ENCODE results near the gene PIK3C2B.
"Not testable (repeated sequence)": the region's sequence is repeated elsewhere in the genome, so short reads cannot be mapped to it uniquely, and the experiment has no call there.

Gene PIK3C2B

GRCh38 chr1:204506201-204506968 lies 11.8 kb upstream of the PIK3C2B start:
- DNase-seq: peak; percentile 96

- DNase-seq: no peak
Observed at GRCh38 chr1:204505674-204506200, 11.1 kb upstream of the PIK3C2B start.

GRCh38 chr1:204503913-204504519 lies 9.4 kb upstream of the PIK3C2B start:
- DNase-seq: no peak

DNA sequence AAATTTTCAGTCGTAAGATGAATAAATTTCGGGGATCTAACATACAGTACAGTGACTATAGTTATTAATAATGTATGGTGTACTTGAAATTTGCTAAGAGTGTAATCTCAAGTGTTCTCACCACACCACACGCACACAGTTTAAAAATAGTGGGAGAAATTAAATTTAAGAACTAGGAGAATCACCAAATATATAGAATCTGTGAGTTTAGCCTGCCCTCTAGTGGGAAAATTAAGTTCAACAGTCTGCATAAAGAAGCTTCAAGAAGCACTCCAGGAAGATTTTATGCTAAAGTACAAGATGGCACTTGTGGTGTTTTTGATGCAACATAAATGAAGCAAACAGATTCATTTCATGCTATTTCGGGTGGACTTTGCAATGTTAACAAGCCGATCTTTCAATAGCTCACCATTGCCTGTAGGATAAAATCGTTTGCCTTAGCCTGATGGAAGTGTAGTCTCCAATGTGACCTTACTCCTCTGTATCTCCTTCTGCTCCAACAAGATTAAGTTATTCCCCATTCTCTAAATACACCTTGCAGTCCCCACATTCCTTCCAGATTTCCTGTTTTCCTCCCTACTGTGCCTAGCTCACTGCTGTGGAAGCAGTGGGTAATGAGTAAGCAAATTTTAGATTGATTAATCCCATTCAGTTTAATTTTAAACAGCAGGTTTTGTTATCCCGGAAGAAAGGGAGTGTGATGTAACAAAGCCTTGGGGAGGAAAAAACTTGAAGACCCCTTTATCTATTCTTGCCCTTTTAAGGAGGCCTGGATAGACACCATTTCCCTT lies 8.7 kb upstream of the PIK3C2B start:
- DNase-seq: peak; percentile 62

GRCh38 chr1:204502241-204502640 lies 7.6 kb upstream of the PIK3C2B start:
- DNase-seq: no peak

DNA sequence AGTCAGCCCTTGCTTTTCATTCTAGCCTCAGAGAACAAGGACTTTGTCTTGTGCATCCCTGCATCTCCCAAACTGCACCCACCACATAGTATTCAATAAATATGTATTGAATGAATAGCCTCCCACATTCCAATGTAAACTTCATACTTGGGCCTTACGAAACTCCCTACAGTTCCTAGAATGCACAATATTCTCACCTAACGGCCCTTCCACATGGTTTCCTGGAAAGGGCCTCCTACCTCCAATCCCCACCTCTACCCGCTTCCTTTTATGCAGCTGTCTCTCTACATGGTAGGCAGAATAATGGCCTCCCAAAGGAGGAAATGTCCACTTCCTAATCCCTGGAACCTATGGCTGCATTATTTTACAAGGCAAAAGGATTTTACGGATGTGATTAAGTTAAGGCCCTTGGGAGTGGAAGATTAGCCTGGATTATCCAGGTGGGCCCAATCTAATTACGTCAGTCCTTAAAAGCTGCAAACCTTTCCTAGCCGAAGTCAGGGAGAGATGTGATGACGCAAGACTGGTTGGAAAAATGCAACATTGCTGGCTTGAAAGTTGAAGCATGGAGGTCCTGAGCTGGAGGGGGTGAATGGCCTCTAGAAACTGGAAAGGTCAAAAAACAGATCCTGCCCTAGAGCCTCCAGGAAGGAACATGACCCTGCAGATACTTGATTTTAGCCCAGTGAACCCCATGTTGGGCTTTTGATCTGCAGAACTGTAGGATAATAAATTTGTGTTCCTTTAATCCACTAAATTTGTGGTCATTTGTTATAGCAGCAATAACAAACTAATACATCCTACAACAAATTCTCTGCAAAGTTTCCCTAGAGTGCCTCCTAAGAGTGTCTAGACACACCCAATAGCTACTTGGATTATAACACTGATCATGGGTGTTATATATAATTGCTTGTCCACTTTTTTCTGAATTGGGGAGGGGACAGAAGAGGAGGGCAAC lies 5.2 kb upstream of the PIK3C2B start:
- DNase-seq: no peak

DNA sequence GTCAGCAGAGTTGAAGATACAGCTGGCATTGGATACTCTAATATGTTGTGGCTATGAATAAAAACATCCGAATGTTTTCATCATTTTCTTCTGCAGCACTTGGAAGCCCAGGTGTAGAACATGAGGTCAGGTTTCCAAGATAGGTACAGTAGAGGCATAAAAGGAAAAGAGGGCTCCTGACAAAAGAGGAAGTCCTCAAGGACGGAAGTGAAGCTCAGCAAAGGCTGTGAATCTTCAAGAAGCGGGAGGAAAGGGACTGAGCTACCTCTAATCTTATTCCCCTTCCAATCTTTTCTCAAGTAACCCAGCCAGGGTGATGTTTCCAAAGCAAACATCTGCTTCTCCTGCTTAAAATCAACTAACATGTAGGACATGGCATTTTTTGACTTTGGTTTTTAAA lies 4.4 kb upstream of the PIK3C2B start:
- no peak for DNase-seq

- DNase-seq: no peak
Observed at GRCh38 chr1:204495777-204496176, 1.2 kb upstream of the PIK3C2B start.

DNA sequence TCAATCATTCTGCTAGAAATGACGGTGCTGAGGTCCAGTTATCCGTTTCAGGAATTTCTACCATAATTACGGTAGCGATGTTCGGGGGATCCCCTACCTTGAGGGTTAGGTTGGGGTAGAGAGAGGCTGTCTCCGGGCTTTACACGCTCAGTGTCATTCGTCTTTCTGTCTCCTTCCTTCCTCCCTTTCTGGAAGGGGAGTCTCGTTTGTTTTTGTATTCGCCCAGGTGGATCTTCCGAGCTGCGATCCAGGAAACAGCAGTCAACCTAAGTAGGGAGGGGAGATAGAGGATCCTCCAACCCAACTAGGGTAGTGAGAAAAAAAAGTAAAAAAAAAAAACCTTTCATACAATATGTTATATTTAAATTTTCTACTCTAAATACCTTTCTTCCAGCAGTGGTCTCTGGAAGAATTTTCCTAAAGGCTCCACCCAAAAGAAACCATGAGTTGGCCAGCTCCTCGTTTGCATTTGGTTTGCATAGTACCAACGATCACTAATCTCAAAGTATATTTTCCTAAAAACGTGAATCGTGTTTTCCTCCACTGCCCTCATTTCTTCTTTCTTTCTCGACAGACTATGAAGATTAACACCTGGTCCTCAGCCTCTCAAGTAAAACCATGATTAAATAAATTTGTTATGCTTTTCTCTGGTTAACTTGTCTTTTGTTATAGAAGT lies 611 bp upstream of the PIK3C2B start:
- DNase-seq: no peak

DNA sequence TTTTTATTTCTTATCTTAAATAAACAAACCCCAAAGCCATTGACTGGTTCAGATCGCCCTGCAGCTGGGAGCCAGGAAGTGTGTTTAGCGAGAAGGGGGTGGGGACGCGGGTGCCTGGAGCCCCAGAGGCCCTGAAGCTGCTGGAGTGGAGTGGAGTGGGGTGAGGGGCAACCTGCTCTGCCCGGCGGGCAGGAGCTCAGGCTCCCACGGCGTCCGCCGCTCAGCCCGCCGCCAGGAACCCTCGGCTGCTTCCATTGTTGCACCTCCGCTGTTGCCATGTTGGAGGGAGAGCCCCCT lies 673 bp downstream of the PIK3C2B start:
- no peak for DNase-seq

- DNase-seq: no peak
Observed at GRCh38 chr1:204493145-204493983, 1.2 kb downstream of the PIK3C2B start.

DNA sequence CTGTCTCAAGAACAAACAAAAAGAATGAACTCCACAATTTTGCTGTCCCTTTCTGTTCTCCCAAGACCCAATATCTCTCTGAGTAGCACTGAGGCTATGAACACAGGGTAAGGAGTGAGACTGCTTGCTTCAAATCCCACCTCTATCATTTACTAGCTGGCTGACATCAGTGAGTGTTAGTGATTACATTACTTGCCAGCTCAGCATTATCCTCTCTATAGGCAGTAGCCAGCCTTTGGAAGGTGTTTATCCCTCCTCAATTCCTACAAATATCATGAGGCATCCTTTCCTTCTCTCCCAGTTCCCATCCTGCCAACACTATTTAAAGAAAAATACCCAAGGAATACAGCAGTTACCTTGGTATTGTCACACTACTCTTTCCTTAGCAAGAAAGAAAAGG lies 3.0 kb downstream of the PIK3C2B start:
- no peak for DNase-seq

- DNase-seq: no peak
Observed at GRCh38 chr1:204487256-204487615, 7.4 kb downstream of the PIK3C2B start.

DNA sequence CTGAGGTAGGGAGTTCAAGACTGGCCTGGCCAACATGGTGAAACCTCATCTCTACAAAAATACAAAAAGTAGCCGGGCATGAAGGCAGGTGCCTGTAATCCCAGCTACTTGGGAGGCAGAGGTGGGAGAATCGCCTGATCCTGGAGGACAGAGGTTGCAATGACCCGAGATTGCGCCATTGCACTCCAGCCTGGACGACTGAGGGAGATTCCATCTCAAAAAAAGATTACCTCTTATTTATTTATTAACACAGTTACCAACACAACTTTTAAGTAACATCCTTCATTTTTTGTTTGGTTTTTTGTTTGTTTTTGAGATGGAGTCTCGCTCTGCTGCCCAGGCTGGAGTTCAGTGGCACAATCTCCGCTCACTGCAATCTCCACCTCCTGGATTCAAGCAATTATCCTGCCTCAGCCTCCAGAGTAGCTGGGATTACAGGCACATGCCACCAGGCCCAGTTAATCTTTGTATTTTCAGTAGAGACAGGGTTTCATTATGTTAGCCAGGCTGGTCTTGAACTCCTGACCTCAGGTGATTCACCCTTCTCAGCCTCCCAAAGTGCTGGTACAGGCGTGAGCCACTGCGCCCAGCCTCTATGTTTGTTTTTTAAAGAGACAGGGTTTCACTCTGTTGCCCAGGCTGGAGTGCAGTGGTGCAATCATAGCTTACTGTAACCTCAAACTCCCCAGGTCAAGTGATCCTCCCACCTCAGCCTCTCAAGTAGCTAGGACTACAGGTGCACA lies 7.9 kb downstream of the PIK3C2B start:
- not testable (repeated sequence) for DNase-seq

- DNase-seq: no peak
Observed at GRCh38 chr1:204483791-204484190, 10.8 kb downstream of the PIK3C2B start.

DNA sequence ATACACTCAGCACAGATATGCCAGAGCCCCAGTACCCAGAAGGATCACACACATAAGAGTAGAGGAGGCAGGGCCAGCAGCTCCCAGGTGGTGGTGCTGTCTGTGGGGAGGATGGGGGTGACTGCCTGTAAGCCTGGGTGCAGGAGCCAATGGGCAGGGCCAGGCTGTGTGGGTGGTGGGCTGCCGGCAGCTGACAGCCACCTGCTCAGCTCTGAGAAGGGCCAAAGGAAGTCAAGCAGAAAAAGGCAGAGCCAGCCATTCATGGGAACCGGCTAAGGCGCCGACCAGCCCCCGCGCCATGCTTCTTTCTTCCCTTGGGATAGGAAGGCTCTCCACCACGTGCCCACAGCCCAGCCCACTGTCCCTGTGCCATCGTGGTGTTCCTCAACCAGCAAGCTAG lies 14.1 kb downstream of the PIK3C2B start:
- DNase-seq: peak; percentile 68

GRCh38 chr1:204479387-204480136 lies 15.0 kb downstream of the PIK3C2B start:
- no peak for DNase-seq

DNA sequence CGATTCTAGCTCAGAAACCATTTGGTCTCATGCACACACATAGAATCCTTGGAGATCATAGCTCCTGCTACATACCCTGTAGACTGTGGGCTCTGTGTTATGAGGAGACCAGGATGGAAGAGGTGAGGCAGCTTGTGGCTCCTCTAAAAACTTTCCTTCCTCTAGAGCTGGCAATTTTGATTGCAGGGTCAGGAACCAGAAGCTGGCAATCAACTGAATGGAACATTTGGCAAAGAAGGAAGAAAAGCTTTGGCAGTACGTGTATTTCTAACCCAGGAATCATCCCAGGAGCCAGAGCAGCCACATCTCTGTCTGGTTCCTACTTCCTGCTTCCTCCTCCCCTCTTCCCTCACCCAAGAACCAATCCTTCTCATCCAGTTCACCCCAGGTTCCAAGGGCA lies 15.7 kb downstream of the PIK3C2B start:
- no peak for DNase-seq

DNA sequence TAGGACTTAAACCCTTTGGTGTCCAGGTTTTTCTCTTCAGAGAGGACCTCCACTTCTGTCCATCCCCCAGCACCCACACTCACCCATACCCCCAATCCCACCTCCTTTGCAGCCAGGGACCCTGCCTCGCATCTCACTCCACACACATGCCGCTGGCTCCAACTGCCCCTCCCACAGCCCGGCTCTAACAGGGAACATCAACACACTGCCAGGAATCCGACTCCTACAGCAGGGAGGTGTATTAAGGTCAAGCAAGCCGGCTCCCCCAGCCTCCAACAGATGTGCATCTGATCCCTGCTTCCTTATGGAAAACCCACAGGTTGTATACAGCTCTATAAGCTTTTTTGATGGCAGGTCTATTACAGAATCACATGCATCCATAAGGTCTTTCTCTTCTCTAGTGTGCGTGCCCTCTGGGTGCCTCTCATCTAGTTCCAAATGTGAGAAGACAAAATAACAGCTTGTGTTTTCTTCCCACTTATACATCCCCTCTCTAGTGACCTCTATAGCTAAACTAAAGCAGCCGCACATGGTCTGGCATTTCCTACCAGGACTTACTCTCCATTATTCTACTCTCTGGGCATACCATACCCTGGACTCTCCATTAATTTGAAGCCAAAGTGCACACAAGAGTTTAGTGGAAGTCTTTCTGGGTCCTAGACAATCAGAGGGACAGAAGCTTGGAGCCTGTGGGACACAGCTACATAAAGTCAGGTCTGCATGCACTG lies 16.3 kb downstream of the PIK3C2B start:
- DNase-seq: no peak

Measured in retina (tissue), 1 donor.